Measurements from ENCODE around the gene NRP1. TPM values are rescaled to one million over a fixed set of nuclear protein-coding genes. Genes with fewer than 3 reads are reported as not detected.

NRP1 gene
- total RNA-seq, 4 donors from 2014 or later = 17.7 to 47.0 (median 21.0) TPM

- DNase-seq = no peak
- no peak for TF ChIP-seq POLR2A (IDR thresholded peaks at IDR 0.05)
- peak in 3 of 6 experiments; percentile 20 to 38 (median 35) for TF ChIP-seq CTCF (IDR thresholded peaks at IDR 0.05)
- H3K4me1 ChIP-seq = peaks cover 0 to 14% (median 0%) of the 10 kb centered on the region in 4 donors
These were observed 3.0 kb upstream of the NRP1 start for GRCh38 chr10:33337326-33337957.

GRCh38 chr10:33336582-33337325, 2.3 kb upstream of the NRP1 start:
- peak in 2 of 3 donors; percentile 46 to 58 for DNase-seq
- TF ChIP-seq CTCF (IDR thresholded peaks at IDR 0.05) (no peak), POLR2A (IDR thresholded peaks at IDR 0.05) (no peak)
- peak overlapping the region; percentile 41 to 78 (median 61) for H3K4me3 ChIP-seq
- no peaks in the 10 kb centered on the region for H3K27me3 ChIP-seq
- peak overlapping the region; percentile 64 to 88 (median 78) for H3K27ac ChIP-seq
- H3K36me3 ChIP-seq = no peaks in the 10 kb centered on the region
- H3K4me1 ChIP-seq = peaks cover 0 to 14% (median 0%) of the 10 kb centered on the region in 4 donors
- H3K9me3 ChIP-seq = no peaks in the 10 kb centered on the region

More at GRCh38 chr10:33337326-33337957, 3.0 kb upstream of the NRP1 start:
- no peaks in the 10 kb centered on the region for H3K36me3 ChIP-seq
- peak overlapping the region in 2 of 4 donors; percentile 77 to 78 for H3K4me3 ChIP-seq
- no peaks in the 10 kb centered on the region for H3K27me3 ChIP-seq
- peak overlapping the region; percentile 64 to 88 (median 78) for H3K27ac ChIP-seq
- H3K9me3 ChIP-seq = no peaks in the 10 kb centered on the region

- H3K27me3 ChIP-seq = no peaks in the 10 kb centered on the region
These were observed 1.5 kb upstream of the NRP1 start for GRCh38 chr10:33335801-33336581.

GRCh38 chr10:33335551-33335800, 1.0 kb upstream of the NRP1 start:
- no peak for TF ChIP-seq CTCF (IDR thresholded peaks at IDR 0.05)
- TF ChIP-seq POLR2A (IDR thresholded peaks at IDR 0.05) = no peak
- Histone ChIP-seq H3K36me3 (no peaks in the 10 kb centered on the region), H3K27ac (peak overlapping the region; percentile 64 to 88 (median 78)), H3K4me3 (peak overlapping the region; percentile 41 to 78 (median 61)), H3K27me3 (no peaks in the 10 kb centered on the region), H3K4me1 (peaks cover 0 to 14% (median 0%) of the 10 kb centered on the region in 4 donors), H3K9me3 (no peaks in the 10 kb centered on the region)
- no peak for DNase-seq

More at GRCh38 chr10:33335801-33336581, 1.5 kb upstream of the NRP1 start:
- H3K4me1 ChIP-seq = peaks cover 0 to 14% (median 0%) of the 10 kb centered on the region in 4 donors
- peak; percentile 53 to 54 for TF ChIP-seq POLR2A (IDR thresholded peaks at IDR 0.05)
- TF ChIP-seq CTCF (IDR thresholded peaks at IDR 0.05) = peak in 1 of 6 experiments; percentile 7
- peak overlapping the region; percentile 64 to 88 (median 78) for H3K27ac ChIP-seq
- no peaks in the 10 kb centered on the region for H3K36me3 ChIP-seq
- DNase-seq = peak in 2 of 3 donors; percentile 70 to 78
- no peaks in the 10 kb centered on the region for H3K9me3 ChIP-seq
- peak overlapping the region; percentile 41 to 78 (median 61) for H3K4me3 ChIP-seq

GRCh38 chr10:33334805-33335550, 511 bp upstream of the NRP1 start:
- Histone ChIP-seq H3K36me3 (no peaks in the 10 kb centered on the region), H3K27me3 (no peaks in the 10 kb centered on the region), H3K27ac (peak overlapping the region; percentile 64 to 88 (median 78)), H3K9me3 (no peaks in the 10 kb centered on the region), H3K4me3 (peak overlapping the region; percentile 41 to 78 (median 61)), H3K4me1 (peaks cover 0 to 14% (median 0%) of the 10 kb centered on the region in 4 donors)
- peak in 3 of 6 experiments; percentile 62 to 70 (median 67) for TF ChIP-seq CTCF (IDR thresholded peaks at IDR 0.05)
- peak in 1 of 2 donors; percentile 19 for TF ChIP-seq POLR2A (IDR thresholded peaks at IDR 0.05)
- DNase-seq = peak in 2 of 3 donors; percentile 72 to 82

All from Peyer's patch (tissue), 4 donors.